GM12892 (cell line): ENCODE results near the gene CPA5.

Experiments
- POLR2A ChIP-seq: IDR thresholded peaks from 2 replicates; pipeline ENCODE4 v1.6.1; 2011; ENCODE audit warnings: low read depth, low read length, control low read depth
- POLR2AphosphoS5 ChIP-seq: IDR thresholded peaks from 2 replicates; pipeline ENCODE4 v1.6.1; 2011; ENCODE audit warnings: low read depth, low read length, control low read depth
- TAF1 ChIP-seq: IDR thresholded peaks from 2 replicates; pipeline ENCODE4 v1.6.1; 2011; ENCODE audit warnings: low read depth, mild to moderate bottlenecking, control low read depth, low read length, borderline replicate concordance

- no peak for TF ChIP-seq POLR2AphosphoS5
- TF ChIP-seq POLR2A = no peak
- TF ChIP-seq TAF1 = no peak
These were observed 39.8 kb downstream of the CPA5 start for GRCh38 chr7:130384371-130384801.
